ENCODE measurements around the gene SMYD3. TPM values are rescaled to one million over a fixed set of nuclear protein-coding genes. Genes with fewer than 3 reads are reported as not detected.

Gene SMYD3
- total RNA-seq, 1 donor from 2014 or later: 27.9 TPM

GRCh38 chr1:245939756-245940345 lies 567.2 kb downstream of the SMYD3 start:
- no peak for DNase-seq (ENCODE audit: extremely low read depth, low read depth, low spot score)

GRCh38 chr1:245938046-245938435 lies 569.0 kb downstream of the SMYD3 start:
- no peak for DNase-seq (ENCODE audit: extremely low read depth, low read depth, low spot score)

- no peak for DNase-seq (ENCODE audit: extremely low read depth, low read depth, low spot score)
Measured at GRCh38 chr1:245937316-245938045, 569.6 kb downstream of the SMYD3 start.

- no peak for DNase-seq (ENCODE audit: extremely low read depth, low read depth, low spot score)
Measured at GRCh38 chr1:245934409-245934808, 572.7 kb downstream of the SMYD3 start.

GRCh38 chr1:245933431-245934045 lies 573.5 kb downstream of the SMYD3 start:
- no peak for DNase-seq (ENCODE audit: extremely low read depth, low read depth, low spot score)

- DNase-seq (ENCODE audit: extremely low read depth, low read depth, low spot score): no peak
Measured at GRCh38 chr1:245932302-245932972, 574.6 kb downstream of the SMYD3 start.

- no peak for DNase-seq (ENCODE audit: extremely low read depth, low read depth, low spot score)
Measured at GRCh38 chr1:245931450-245931849, 575.6 kb downstream of the SMYD3 start.

GRCh38 chr1:245929224-245929623 lies 577.9 kb downstream of the SMYD3 start:
- no peak for DNase-seq (ENCODE audit: extremely low read depth, low read depth, low spot score)

- DNase-seq (ENCODE audit: extremely low read depth, low read depth, low spot score): no peak
Measured at GRCh38 chr1:245926888-245927287, 580.2 kb downstream of the SMYD3 start.

- no peak for DNase-seq (ENCODE audit: extremely low read depth, low read depth, low spot score)
Measured at GRCh38 chr1:245923215-245923614, 583.9 kb downstream of the SMYD3 start.

GRCh38 chr1:245921417-245921816 lies 585.7 kb downstream of the SMYD3 start:
- DNase-seq (ENCODE audit: extremely low read depth, low read depth, low spot score): no peak

- DNase-seq (ENCODE audit: extremely low read depth, low read depth, low spot score): no peak
Measured at GRCh38 chr1:245917403-245917802, 589.7 kb downstream of the SMYD3 start.

- no peak for DNase-seq (ENCODE audit: extremely low read depth, low read depth, low spot score)
Measured at GRCh38 chr1:245915841-245916240, 591.2 kb downstream of the SMYD3 start.

GRCh38 chr1:245915406-245915805 lies 591.7 kb downstream of the SMYD3 start:
- DNase-seq (ENCODE audit: extremely low read depth, low read depth, low spot score): no peak

- DNase-seq (ENCODE audit: extremely low read depth, low read depth, low spot score): no peak
Measured at GRCh38 chr1:245908543-245908942, 598.5 kb downstream of the SMYD3 start.

- DNase-seq (ENCODE audit: extremely low read depth, low read depth, low spot score): no peak
Measured at GRCh38 chr1:245906207-245906606, 600.9 kb downstream of the SMYD3 start.

- DNase-seq (ENCODE audit: extremely low read depth, low read depth, low spot score): no peak
Measured at GRCh38 chr1:245903851-245904250, 603.2 kb downstream of the SMYD3 start.

GRCh38 chr1:245901565-245901964 lies 605.5 kb downstream of the SMYD3 start:
- no peak for DNase-seq (ENCODE audit: extremely low read depth, low read depth, low spot score)

GRCh38 chr1:245901037-245901436 lies 606.0 kb downstream of the SMYD3 start:
- no peak for DNase-seq (ENCODE audit: extremely low read depth, low read depth, low spot score)

GRCh38 chr1:245898581-245898980 lies 608.5 kb downstream of the SMYD3 start:
- no peak for DNase-seq (ENCODE audit: extremely low read depth, low read depth, low spot score)

GRCh38 chr1:245896258-245896657 lies 610.8 kb downstream of the SMYD3 start:
- DNase-seq (ENCODE audit: extremely low read depth, low read depth, low spot score): no peak
